RCC 7860 (cell line): ENCODE data around the gene DIAPH3.

ENCODE experiments used
- DNase-seq: peaks from one replicate; pipeline ENCODE4 v3.0.0-alpha.2; 2015; ENCODE audit warnings: low spot score
- FAIRE-seq: peaks from 2 replicates; lab custom pipeline; 2012; peaks lifted over from hg19 to GRCh38; lab: Jason Lieb, UNC

Gene DIAPH3

GRCh38 chr13:59653916-59654315 is 509.8 kb downstream of the DIAPH3 start:
- FAIRE-seq (no peak), DNase-seq (no peak)

GRCh38 chr13:59651479-59651878 is 512.2 kb downstream of the DIAPH3 start:
- no peak for DNase-seq
- no peak for FAIRE-seq

GRCh38 chr13:59643906-59644626 is 519.7 kb downstream of the DIAPH3 start:
- FAIRE-seq: no peak

GRCh38 chr13:59643364-59643841 is 520.3 kb downstream of the DIAPH3 start:
- FAIRE-seq (no peak), DNase-seq (no peak)

More at GRCh38 chr13:59643906-59644626, 519.7 kb downstream of the DIAPH3 start:
- DNase-seq: no peak

- FAIRE-seq (no peak), DNase-seq (no peak)
These were observed 521.9 kb downstream of the DIAPH3 start for GRCh38 chr13:59641817-59642216.

- DNase-seq (no peak), FAIRE-seq (no peak)
These were observed 522.5 kb downstream of the DIAPH3 start for GRCh38 chr13:59641261-59641660.

- FAIRE-seq (no peak), DNase-seq (no peak)
These were observed 525.3 kb downstream of the DIAPH3 start for GRCh38 chr13:59638404-59638803.

- DNase-seq: no peak
- FAIRE-seq: no peak
These were observed 528.1 kb downstream of the DIAPH3 start for GRCh38 chr13:59635589-59635988.

- DNase-seq (no peak), FAIRE-seq (no peak)
These were observed 530.4 kb downstream of the DIAPH3 start for GRCh38 chr13:59633290-59633689.

- no peak for FAIRE-seq
- DNase-seq: no peak
These were observed 532.5 kb downstream of the DIAPH3 start for GRCh38 chr13:59631271-59631670.

GRCh38 chr13:59625111-59625510 is 538.6 kb downstream of the DIAPH3 start:
- DNase-seq: no peak
- no peak for FAIRE-seq

GRCh38 chr13:59623206-59623915 is 540.4 kb downstream of the DIAPH3 start:
- DNase-seq (no peak), FAIRE-seq (no peak)

- FAIRE-seq (no peak), DNase-seq (no peak)
These were observed 542.0 kb downstream of the DIAPH3 start for GRCh38 chr13:59621773-59622172.
